Motor neuron (in vitro differentiated cells): ENCODE results near the gene GLUD2. TPM values are rescaled to one million over a fixed set of nuclear protein-coding genes. Genes with fewer than 3 reads are reported as not detected.
"Not testable (repeated sequence)": the region's sequence is repeated elsewhere in the genome, so short reads cannot be mapped to it uniquely, and the experiment has no call there.

Source experiments
- ATAC-seq, 8 experiments: fragments of 200-7000 bp; cut with Tn5 transposase; replicated peaks in 6 of 8; 2 replicates each; pipeline ENCODE4 v1.8.0; 2021; ENCODE audit warnings: mild to moderate bottlenecking in 8 of 8, moderate library complexity in 8 of 8
- H3K27ac ChIP-seq, 2 donors: fragments of 250-450 bp; sonication (Bioruptor Pico); 2 replicates each; pipeline ENCODE4 v1.9.0; 2021; ENCODE audit warnings: antibody characterized with exemption in 2 of 2, mild to moderate bottlenecking in 2 of 2, moderate library complexity in 1 of 2
- H3K4me1 ChIP-seq, 2 donors: fragments of 250-450 bp; sonication (Bioruptor Pico); replicated peaks in 1 of 2; 2 replicates each; pipeline ENCODE4 v1.6.1; 2021; ENCODE audit warnings: antibody characterized with exemption in 2 of 2, mild to moderate bottlenecking in 2 of 2, moderate library complexity in 1 of 2
- H3K4me3 ChIP-seq, 5 donors: fragments of 250-450 bp; sonication (Bioruptor Pico); 2 replicates each; pipeline ENCODE4 v1.9.0; 2021; ENCODE audit warnings: antibody characterized with exemption in 5 of 5, mild to moderate bottlenecking in 5 of 5, moderate library complexity in 4 of 5
- WGBS, 10 experiments: fragments of 450-650 bp; shearing (Covaris generic); methylation state at CpG; one replicate each; pipeline ENCODE4 v1.0.0; 2022; 5-methylcytosine and 5-hydroxymethylcytosine counted together
- in situ Hi-C, 9 experiments: fragments of 400-800 bp; cut with MboI; loops; one replicate each; pipeline ENCODE4 v1.15.0; 2021; ENCODE audit warnings: low sequenced_read_pairs in 9 of 9, low pct_unique_long_range_greater_than_20kb in 2 of 9; ENCODE audit not compliant: unreplicated experiment in 9 of 9
- total RNA-seq, 8 experiments: library from RNA; unstranded; fragments of 300-600 nt; gene quantifications; 2 replicates each; pipeline versions ENCODE4 v1.2.3 to v1.2.4, GENCODE V29; 2022

The GLUD2 gene
- 1 to 10 TPM in 4 of 8 experiments, under 1 TPM in 4; 0.37 to 9.1 (median 1.2) TPM for total RNA-seq

GRCh38 chrX:121047441-121048419, at the start of gene GLUD2:
GLUD2 (plus strand) TSS chrX:121047610; CDS start chrX:121047685, 75 bp downstream.
- in situ Hi-C loops, H3K4me1 ChIP-seq, H3K27ac ChIP-seq: not testable (repeated sequence)
- ATAC-seq: peak in 7 of 8 experiments; percentile 49 to 99 (median 67)
- whole genome bisulfite sequencing, 10 experiments: 0 to 60% (median 7%) methylated on average over 1 to 12 of the region's 82 CpGs; no CpG with 5 or more reads in 7 of the 10 experiments
- H3K4me3 ChIP-seq: peak within 1 kb of the TSS; percentile 22 to 44 (median 39)

GRCh38 chrX:120999413-120999812, 48.0 kb upstream of the GLUD2 start:
- ATAC-seq: no peak
- Histone ChIP-seq H3K27ac (no peak overlapping the region), H3K4me3 (no peak overlapping the region), H3K4me1 (no peaks in the 10 kb centered on the region)
- 35 to 100% (median 80%) methylated on average over 1 to 3 of the region's 3 CpGs; no CpG with 5 or more reads in 1 of the 10 experiments for WGBS, 10 experiments
- in situ Hi-C loops: no loop called here

GRCh38 chrX:121000589-121000988, 46.8 kb upstream of the GLUD2 start:
- in situ Hi-C loops: no loop called here
- no peak for ATAC-seq
- no peak overlapping the region for H3K27ac ChIP-seq
- H3K4me1 ChIP-seq: no peaks in the 10 kb centered on the region
- WGBS, 10 experiments: 10 to 83% (median 46%) methylated on average over 1 to 3 of the region's 4 CpGs; no CpG with 5 or more reads in 6 of the 10 experiments
- no peak overlapping the region for H3K4me3 ChIP-seq

- Histone ChIP-seq H3K4me3 (no peak overlapping the region), H3K4me1 (no peaks in the 10 kb centered on the region), H3K27ac (no peak overlapping the region)
- in situ Hi-C loops: no loop called here
- 14 to 40% methylated on average over 1 of the region's 1 CpG; no CpG with 5 or more reads in 8 of the 10 experiments for WGBS, 10 experiments
- peak in 1 of 8 experiments; percentile 23 for ATAC-seq
These were observed 38.5 kb upstream of the GLUD2 start for GRCh38 chrX:121008920-121009319.

- no peak for ATAC-seq
These were observed 37.6 kb upstream of the GLUD2 start for GRCh38 chrX:121009764-121010163.

GRCh38 chrX:121010218-121010617, 37.2 kb upstream of the GLUD2 start:
- ATAC-seq: no peak
- 24 to 76% (median 54%) methylated on average over 3 to 4 of the region's 4 CpGs; no CpG with 5 or more reads in 6 of the 10 experiments for WGBS, 10 experiments
- Histone ChIP-seq H3K4me3 (no peak overlapping the region), H3K4me1 (no peaks in the 10 kb centered on the region), H3K27ac (no peak overlapping the region)
- in situ Hi-C loops: no loop called here

More at GRCh38 chrX:121009764-121010163, 37.6 kb upstream of the GLUD2 start:
- no peak overlapping the region for H3K4me3 ChIP-seq
- H3K4me1 ChIP-seq: no peaks in the 10 kb centered on the region
- H3K27ac ChIP-seq: no peak overlapping the region
- 37 to 60% (median 56%) methylated on average over 1 to 3 of the region's 3 CpGs; no CpG with 5 or more reads in 6 of the 10 experiments for WGBS, 10 experiments
- in situ Hi-C loops: no loop called here

- WGBS, 10 experiments: 40 to 96% (median 71%) methylated on average over 1 to 6 of the region's 7 CpGs; no CpG with 5 or more reads in 4 of the 10 experiments
- Histone ChIP-seq H3K4me3 (no peak overlapping the region), H3K27ac (no peak overlapping the region), H3K4me1 (no peaks in the 10 kb centered on the region)
- in situ Hi-C loops: no loop called here
- no peak for ATAC-seq
These were observed 36.2 kb upstream of the GLUD2 start for GRCh38 chrX:121011254-121011653.

GRCh38 chrX:121013897-121014455, 33.4 kb upstream of the GLUD2 start:
- in situ Hi-C loops: no loop called here
- H3K4me3 ChIP-seq: no peak overlapping the region
- no peak for ATAC-seq
- H3K27ac ChIP-seq: no peak overlapping the region
- H3K4me1 ChIP-seq: no peaks in the 10 kb centered on the region

- in situ Hi-C loops: no loop called here
- ATAC-seq: no peak
- H3K4me1 ChIP-seq: no peaks in the 10 kb centered on the region
- no peak overlapping the region for H3K4me3 ChIP-seq
- WGBS, 10 experiments: 33 to 90% (median 51%) methylated on average over 1 to 2 of the region's 2 CpGs; no CpG with 5 or more reads in 7 of the 10 experiments
- no peak overlapping the region for H3K27ac ChIP-seq
These were observed 32.6 kb upstream of the GLUD2 start for GRCh38 chrX:121014826-121015225.

GRCh38 chrX:121028419-121028818, 19.0 kb upstream of the GLUD2 start:
- WGBS, 10 experiments: 14 to 60% (median 40%) methylated on average over 1 of the region's 1 CpG; no CpG with 5 or more reads in 7 of the 10 experiments
- in situ Hi-C loops: no loop called here

GRCh38 chrX:121030083-121030482, 17.3 kb upstream of the GLUD2 start:
- WGBS, 10 experiments: 25 to 100% (median 82%) methylated on average over 2 to 4 of the region's 4 CpGs; no CpG with 5 or more reads in 6 of the 10 experiments
- no peaks in the 10 kb centered on the region for H3K4me1 ChIP-seq
- H3K27ac ChIP-seq: no peak overlapping the region
- H3K4me3 ChIP-seq: no peak overlapping the region
- in situ Hi-C loops: no loop called here
- no peak for ATAC-seq

More at GRCh38 chrX:121028419-121028818, 19.0 kb upstream of the GLUD2 start:
- no peak overlapping the region for H3K4me3 ChIP-seq
- no peak for ATAC-seq
- no peak overlapping the region for H3K27ac ChIP-seq
- H3K4me1 ChIP-seq: no peaks in the 10 kb centered on the region

GRCh38 chrX:121032531-121032930, 14.9 kb upstream of the GLUD2 start:
- Histone ChIP-seq H3K4me3 (no peak overlapping the region), H3K27ac (no peak overlapping the region), H3K4me1 (no peaks in the 10 kb centered on the region)
- 20 to 71% (median 41%) methylated on average over 1 to 2 of the region's 2 CpGs; no CpG with 5 or more reads in 5 of the 10 experiments for WGBS, 10 experiments
- no peak for ATAC-seq
- in situ Hi-C loops: no loop called here

GRCh38 chrX:121036137-121036536, 11.3 kb upstream of the GLUD2 start:
- ATAC-seq: peak in 1 of 8 experiments; percentile 54
- in situ Hi-C loops: no loop called here
- WGBS, 10 experiments: 40 to 60% (median 52%) methylated on average over 1 to 3 of the region's 3 CpGs; no CpG with 5 or more reads in 6 of the 10 experiments
- no peaks in the 10 kb centered on the region for H3K4me1 ChIP-seq
- H3K4me3 ChIP-seq: no peak overlapping the region
- no peak overlapping the region for H3K27ac ChIP-seq
